Stimulated activated naive CD8-positive, alpha-beta T cell treated with anti-CD3 and anti-CD28 coated beads, Interleukin-15, Interleukin-2, amounts not matched to agents 100 ng/mL and 50 ng/mL, for 24 hours (primary cell): ENCODE measurements around the gene XPO1.
"Not testable (repeated sequence)": the region's sequence is repeated elsewhere in the genome, so short reads cannot be mapped to it uniquely, and the experiment has no call there.

Experiments
- H3K27ac Mint-ChIP-seq: one replicate; pipeline ENCODE4 v1.8.0; 2021; ENCODE audit warnings: mild to moderate bottlenecking, mixed read lengths
- H3K27me3 Mint-ChIP-seq: one replicate; pipeline ENCODE4 v1.8.0; 2021; ENCODE audit warnings: mixed read lengths
- H3K36me3 Mint-ChIP-seq: one replicate; pipeline ENCODE4 v1.8.0; 2021; ENCODE audit warnings: low read depth, mixed read lengths
- H3K4me1 Mint-ChIP-seq: one replicate; pipeline ENCODE4 v1.8.0; 2021; ENCODE audit warnings: low read depth, mixed read lengths
- H3K4me3 Mint-ChIP-seq: one replicate; pipeline ENCODE4 v1.8.0; 2021; ENCODE audit warnings: mild to moderate bottlenecking, mixed read lengths
- H3K9me3 Mint-ChIP-seq: one replicate; pipeline ENCODE4 v1.8.0; 2021; ENCODE audit warnings: mixed read lengths

Gene XPO1

DNA sequence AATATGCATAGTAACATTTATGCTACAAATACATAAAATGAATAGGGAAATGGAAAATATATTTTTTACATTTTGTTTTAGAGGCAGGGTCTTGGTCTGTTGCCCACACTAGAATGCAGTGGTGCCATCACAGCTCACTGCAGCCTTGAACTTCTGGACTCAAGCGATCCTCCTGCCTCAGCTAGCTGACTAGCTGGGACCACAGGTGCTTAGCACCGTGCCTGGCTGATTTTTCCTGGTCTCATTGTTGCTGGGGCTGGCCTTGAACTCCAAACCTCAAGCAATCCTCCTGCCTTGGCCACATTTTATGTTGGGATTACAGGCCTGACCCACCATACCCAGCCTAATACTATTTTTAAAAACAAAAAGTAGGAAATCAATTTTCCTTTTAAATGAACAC lies 33.2 kb downstream of the XPO1 start:
- no peak overlapping the region for H3K4me3 Mint-ChIP-seq
- no peaks in the 10 kb centered on the region for H3K27me3 Mint-ChIP-seq
- H3K4me1 Mint-ChIP-seq = peaks cover 6% of the 10 kb centered on the region
- H3K9me3 Mint-ChIP-seq = no peaks in the 10 kb centered on the region
- H3K27ac Mint-ChIP-seq = no peak overlapping the region
- H3K36me3 Mint-ChIP-seq = peaks cover 37% of the 10 kb centered on the region

DNA sequence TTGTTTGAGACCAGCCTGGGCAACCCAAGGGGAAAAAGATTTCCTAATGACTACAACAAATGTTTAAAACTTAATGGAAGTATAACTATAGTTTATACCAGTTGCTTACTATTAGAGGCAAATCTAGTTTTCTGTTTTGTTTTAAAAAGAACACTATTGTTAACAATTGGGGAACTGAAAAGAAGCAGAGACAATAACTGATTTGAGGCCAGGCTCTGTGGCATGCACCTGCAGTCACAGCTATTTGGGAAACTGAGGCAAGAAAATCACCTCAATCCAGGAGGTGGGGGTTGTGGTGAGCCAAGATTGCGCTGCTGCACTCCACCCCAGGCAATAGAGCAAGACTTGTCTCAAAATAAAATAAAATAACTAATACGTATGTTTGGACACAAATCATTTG lies 39.1 kb downstream of the XPO1 start:
- Mint-ChIP-seq H3K27me3 (no peaks in the 10 kb centered on the region), H3K9me3 (no peaks in the 10 kb centered on the region), H3K4me1 (peaks cover 19% of the 10 kb centered on the region), H3K4me3 (no peak overlapping the region), H3K36me3 (peaks cover 71% of the 10 kb centered on the region), H3K27ac (no peak overlapping the region)

DNA sequence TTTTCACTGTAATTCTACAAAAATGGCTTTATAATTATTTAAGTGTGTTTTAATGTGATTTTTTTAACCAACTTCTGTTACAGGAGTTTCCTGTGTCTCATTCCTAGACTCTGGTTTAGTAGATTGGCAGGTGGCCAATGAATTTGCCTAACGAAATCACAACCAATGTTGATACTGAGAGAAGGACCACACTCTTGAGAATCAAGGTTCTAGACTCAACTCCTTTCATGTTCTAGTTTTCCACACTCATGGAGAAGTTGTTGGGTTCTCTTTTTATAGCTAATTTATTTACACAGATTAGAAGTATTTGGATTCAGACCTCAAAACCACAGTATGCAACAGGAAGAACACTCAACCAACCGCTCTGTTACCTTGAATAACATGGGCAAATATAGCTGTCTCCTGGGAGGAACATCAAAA lies 44.6 kb downstream of the XPO1 start:
- H3K9me3 Mint-ChIP-seq = no peaks in the 10 kb centered on the region
- peaks cover 27% of the 10 kb centered on the region for H3K4me1 Mint-ChIP-seq
- H3K4me3 Mint-ChIP-seq = no peak overlapping the region
- no peaks in the 10 kb centered on the region for H3K27me3 Mint-ChIP-seq
- peaks cover 81% of the 10 kb centered on the region for H3K36me3 Mint-ChIP-seq
- H3K27ac Mint-ChIP-seq = peak overlapping the region; percentile 82

DNA sequence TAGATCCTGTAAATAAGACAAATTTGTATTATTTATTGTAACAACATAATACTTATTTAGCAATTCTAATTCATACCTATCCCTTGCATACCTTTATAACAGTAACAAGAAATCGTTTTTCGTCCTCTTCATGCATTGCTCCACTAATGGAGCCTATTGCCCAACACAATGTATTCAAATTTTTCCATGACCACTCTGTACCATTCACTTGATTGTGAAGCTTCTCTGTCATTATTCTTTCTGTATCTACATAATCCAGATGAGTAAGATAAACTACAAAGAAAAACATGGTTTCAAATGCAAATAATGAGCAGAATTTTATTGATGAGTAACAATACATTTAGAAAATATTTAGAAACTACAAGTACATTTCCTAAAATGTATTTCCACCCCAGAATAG lies 45.7 kb downstream of the XPO1 start:
- H3K4me3 Mint-ChIP-seq = no peak overlapping the region
- H3K27me3 Mint-ChIP-seq = no peaks in the 10 kb centered on the region
- no peaks in the 10 kb centered on the region for H3K9me3 Mint-ChIP-seq
- peaks cover 81% of the 10 kb centered on the region for H3K36me3 Mint-ChIP-seq
- no peak overlapping the region for H3K27ac Mint-ChIP-seq
- peaks cover 27% of the 10 kb centered on the region for H3K4me1 Mint-ChIP-seq

DNA sequence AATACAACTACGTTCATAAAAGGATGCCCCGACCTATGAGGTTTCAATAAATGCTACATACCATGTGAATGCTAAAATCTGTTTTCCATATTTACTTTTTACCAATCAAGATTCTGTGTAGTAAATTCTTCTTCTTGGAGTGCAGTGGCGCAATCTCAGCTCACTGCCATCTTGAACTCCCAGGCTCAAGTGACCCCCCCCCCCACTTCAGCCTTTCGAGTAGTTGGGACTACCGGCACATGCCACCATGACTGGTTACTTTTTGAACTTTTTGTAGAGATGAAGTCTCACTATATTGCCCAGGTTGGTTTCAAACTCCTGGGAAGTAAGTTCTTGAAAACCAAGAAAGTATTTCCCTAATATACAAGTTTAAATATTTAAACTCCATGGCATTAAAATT lies 52.9 kb downstream of the XPO1 start:
- no peaks in the 10 kb centered on the region for H3K9me3 Mint-ChIP-seq
- no peak overlapping the region for H3K27ac Mint-ChIP-seq
- H3K36me3 Mint-ChIP-seq = peaks cover 78% of the 10 kb centered on the region
- no peaks in the 10 kb centered on the region for H3K27me3 Mint-ChIP-seq
- H3K4me3 Mint-ChIP-seq = no peak overlapping the region
- no peaks in the 10 kb centered on the region for H3K4me1 Mint-ChIP-seq

DNA sequence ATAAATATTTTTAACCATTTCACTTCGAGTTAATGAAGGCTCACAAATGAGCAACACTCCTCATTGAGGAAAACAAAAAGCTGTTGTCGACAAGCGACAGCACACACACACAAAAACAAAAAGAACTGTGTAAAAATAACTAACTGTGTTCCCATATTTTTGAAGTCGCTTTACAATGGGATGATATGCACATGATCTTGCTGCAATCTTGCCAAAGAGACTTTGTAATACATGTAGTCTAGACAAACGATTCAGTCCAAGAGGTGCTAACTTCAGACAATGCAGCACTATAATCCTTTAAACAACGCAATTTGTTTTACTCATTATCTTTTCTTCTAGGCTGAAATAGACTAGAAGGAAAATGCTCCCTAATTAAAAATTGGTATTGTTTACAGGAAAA lies 60.1 kb downstream of the XPO1 start:
- Mint-ChIP-seq H3K9me3 (no peaks in the 10 kb centered on the region), H3K36me3 (peaks cover 49% of the 10 kb centered on the region), H3K27me3 (no peaks in the 10 kb centered on the region), H3K4me3 (no peak overlapping the region), H3K4me1 (no peaks in the 10 kb centered on the region), H3K27ac (no peak overlapping the region)

DNA sequence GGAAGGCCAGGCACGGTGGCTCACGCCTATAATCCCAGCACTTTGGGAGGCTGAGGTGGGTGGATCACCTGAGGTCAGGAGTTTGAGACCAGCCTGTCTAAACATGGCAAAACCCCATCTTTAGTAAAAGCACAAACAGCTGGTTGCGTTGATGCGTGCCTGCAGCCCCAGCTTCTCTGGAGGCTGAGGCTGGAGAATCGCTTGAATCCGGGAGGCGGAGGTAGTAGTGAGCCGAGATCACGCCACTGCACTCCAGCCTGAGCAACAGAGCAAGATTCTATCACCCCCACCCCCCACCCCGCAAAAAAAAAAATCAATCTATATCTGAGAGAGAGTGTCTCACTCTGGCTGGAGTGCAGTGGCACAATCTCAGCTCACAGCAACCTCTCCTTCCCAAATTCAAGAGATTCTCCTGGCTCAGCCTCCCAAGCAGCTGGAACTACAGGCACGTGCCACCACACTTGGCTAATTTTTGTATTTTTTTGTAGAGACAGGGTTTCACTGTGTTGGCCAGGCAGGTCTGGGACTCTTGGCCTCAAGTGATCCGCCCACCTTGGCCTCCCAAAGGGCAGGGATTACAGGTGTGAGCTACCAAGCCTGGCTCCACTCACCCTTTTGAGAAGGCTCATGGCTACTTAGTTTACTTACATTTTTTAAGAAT lies 61.1 kb downstream of the XPO1 start:
- not testable (repeated sequence) for H3K9me3 Mint-ChIP-seq, H3K4me3 Mint-ChIP-seq, H3K27me3 Mint-ChIP-seq, H3K27ac Mint-ChIP-seq, H3K4me1 Mint-ChIP-seq
- H3K36me3 Mint-ChIP-seq = peaks cover 46% of the 10 kb centered on the region

DNA sequence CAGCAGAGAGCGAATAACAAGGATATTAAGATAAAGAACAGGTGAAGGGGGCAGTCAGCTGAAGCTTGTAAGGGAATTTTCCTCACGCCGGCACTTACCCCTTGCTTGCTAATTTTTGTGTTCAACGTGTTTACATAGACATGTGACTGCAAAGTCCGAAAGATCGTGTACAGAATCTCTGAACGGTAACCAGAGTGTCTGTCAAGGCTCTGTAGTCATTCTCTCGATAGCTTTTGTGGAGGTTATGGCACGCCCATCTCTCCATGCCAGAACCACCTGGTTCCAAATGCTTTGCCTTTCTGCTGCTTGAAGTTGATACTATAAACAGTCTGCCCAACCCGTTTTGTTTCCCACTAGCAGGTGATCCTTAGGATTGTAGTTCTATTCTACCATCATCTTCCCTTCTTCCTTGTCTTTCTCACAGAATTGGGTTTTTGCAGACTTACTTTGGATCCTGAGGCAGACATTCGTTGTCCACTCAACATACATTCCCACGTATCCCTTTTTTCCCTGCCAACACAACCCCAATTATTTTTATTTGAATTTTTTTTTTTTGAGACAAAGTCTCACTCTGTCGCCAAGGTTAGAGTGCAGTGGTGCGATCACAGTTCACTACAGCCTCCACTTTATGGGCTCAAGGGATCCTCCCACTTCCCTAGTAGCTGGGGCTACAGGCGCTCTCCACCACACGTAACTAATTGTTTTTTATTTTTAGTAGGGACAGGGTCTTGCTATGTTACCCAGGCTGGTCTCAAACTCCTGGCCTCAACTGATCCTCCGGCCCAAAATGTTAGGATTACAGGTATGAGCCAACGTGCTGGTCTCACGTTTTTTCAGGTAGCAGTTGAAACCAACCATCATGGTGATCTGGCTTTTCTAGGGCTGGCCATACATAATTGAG lies 66.0 kb downstream of the XPO1 start:
- Mint-ChIP-seq H3K4me3 (peak overlapping the region; percentile 86), H3K27ac (peak overlapping the region; percentile 79), H3K27me3 (no peaks in the 10 kb centered on the region), H3K4me1 (peaks cover 32% of the 10 kb centered on the region), H3K9me3 (no peaks in the 10 kb centered on the region), H3K36me3 (peaks cover 27% of the 10 kb centered on the region)

DNA sequence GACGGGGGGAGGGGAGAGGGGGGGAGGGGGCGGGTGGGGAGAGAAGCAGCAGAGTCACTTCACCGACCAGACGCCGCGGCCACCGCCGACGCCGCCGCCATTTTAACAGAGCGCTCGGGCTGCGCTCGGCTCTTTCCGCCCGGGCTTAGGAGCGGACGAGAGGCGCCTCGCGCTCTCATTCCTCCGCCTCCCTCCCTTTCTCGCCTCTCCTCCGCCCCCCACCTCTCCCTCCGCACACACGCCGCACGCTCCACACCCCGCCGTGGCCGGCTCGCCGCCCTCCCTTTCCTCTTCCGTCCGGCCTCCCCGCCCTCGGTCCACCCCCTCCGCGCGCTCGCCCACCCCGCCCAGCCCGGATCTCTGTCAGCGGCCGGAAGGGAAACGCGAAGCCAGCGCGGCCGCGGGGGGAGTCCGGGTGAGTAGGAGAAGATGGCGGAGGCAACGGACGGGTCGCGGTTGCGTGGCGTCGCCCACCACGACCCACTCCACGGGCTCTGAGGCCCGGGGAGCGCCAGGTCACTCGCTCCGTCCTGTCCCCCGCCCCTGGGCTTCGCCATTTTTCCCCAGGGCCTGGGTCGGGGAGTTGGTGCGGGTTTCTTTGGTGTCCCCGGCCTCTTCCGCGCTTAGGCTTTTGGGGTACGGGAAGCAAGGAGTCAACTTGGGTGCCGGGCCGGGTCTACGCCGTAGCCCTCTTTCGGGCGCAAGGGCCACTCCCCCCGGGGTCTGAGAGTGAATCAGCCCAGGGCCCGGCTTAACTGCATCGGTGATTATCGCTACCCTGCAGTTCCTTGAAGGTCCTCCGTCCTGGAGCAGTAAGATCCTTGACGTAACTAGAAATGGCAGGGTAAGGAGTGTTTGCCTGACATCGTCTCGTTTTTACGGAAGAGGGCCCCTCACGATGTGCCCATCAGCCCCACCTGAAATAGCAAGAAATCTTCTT lies 66.9 kb downstream of the XPO1 start, which contains the start of gene USP34:
TSS of gene USP34 (minus strand) at position 123 of the 940 bp plus-strand sequence. CDS start 395 bp downstream, outside the sequence.
- H3K4me1 Mint-ChIP-seq = peaks cover 36% of the 10 kb centered on the region
- no peaks in the 10 kb centered on the region for H3K27me3 Mint-ChIP-seq
- H3K9me3 Mint-ChIP-seq = no peaks in the 10 kb centered on the region
- peak within 1 kb of the TSS; percentile 90 for H3K27ac Mint-ChIP-seq
- peaks cover 26% of the 10 kb centered on the region for H3K36me3 Mint-ChIP-seq
- H3K4me3 Mint-ChIP-seq = peak within 1 kb of the TSS; percentile 88

DNA sequence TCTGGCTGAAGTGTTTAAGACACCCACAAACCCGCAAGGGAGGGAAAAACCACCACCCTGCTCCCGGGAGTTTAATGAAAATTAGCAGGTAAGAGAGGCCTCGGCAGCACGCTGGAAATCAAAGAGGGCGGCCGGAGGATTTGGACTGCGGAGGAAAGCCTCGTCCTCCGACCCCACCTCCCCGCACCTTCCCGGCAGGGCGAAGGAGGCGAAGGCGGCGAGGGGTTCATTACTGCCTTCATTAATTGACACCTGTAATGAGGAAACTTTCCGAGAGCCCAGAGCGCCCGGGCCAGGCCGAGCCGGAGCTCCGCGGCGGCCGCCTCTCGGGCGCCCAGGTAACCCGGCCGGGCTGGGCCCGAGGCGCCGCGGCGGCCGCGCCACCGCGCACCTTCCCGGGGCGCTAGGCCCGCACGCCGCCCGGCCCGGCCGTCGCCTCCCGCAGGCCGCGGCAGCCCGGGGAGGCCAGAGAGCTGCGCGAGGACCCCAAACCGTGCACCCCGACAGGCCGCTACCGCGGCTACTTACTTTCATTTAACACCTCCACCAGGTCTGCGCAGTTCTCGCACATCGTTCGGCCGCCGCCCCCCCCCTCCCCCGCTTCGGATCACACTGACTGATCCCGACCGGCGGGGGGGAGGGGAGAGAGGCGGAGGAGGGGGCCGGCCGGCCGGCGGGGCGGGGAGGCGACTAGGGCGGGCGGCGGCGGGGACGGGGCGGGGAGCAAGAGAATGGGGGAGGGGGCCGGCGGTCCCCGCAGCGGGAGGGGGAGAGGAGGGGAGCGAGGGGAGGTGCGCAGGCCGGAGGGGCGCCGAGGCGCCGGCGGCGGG lies 67.8 kb downstream of the XPO1 start:
- H3K4me3 Mint-ChIP-seq = peak overlapping the region; percentile 88
- peaks cover 26% of the 10 kb centered on the region for H3K36me3 Mint-ChIP-seq
- H3K4me1 Mint-ChIP-seq = peaks cover 38% of the 10 kb centered on the region
- H3K9me3 Mint-ChIP-seq = no peaks in the 10 kb centered on the region
- H3K27me3 Mint-ChIP-seq = no peaks in the 10 kb centered on the region
- peak overlapping the region; percentile 90 for H3K27ac Mint-ChIP-seq

DNA sequence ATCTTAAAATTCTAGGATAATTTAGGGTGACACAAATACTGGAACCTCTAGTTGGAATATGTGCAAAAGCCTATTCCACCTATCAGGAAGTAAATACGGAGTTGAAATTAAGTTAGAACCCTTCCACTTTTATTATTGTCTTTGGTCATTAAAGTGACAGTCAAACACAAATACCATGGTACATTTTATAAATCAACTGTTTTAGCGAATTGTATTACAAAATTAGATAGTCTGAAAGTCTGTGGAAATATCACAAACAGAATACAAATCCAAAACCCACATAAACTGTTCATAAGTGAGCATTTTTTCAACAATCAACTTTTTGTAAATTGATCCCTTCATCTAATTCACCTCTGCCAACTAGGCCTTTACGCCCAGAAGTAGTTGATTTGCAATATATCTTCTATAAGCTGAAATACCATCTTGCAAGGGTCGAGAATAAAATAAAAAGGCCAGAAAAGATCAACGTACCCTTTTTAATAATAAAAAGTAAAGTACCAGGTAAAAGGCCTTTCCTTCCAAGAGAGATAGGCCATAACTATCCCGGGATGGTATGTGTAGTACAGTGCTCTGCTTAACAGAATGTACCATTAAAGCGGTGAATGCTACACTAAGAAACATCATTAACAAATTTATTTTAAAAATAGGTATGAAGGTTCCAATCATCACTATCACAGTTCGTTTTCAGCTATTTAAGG lies 68.6 kb downstream of the XPO1 start:
- Mint-ChIP-seq H3K27ac (peak overlapping the region; percentile 90), H3K27me3 (no peaks in the 10 kb centered on the region)

DNA sequence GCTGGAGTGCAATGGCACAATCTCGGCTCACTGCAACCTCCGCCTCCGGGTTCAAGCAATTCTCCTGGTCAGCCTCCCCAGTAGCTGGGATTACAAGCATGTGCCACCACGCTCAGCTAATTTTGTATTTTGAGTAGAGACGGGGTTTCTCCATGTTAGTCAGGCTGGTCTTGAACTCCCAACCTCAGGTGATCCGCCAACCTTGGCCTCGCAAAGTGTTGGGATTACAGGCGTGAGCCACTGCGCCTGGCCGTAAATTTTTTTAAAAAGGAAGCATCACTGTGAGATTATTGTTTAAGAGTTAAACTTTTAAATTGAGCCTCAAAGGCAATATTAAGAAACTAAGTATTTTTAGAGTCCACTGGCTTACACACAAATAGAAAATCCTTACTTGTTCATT lies 69.9 kb downstream of the XPO1 start:
- not testable (repeated sequence) for H3K4me3 Mint-ChIP-seq, H3K9me3 Mint-ChIP-seq, H3K27me3 Mint-ChIP-seq, H3K27ac Mint-ChIP-seq
- peaks cover 26% of the 10 kb centered on the region for H3K36me3 Mint-ChIP-seq
- peaks cover 54% of the 10 kb centered on the region for H3K4me1 Mint-ChIP-seq

More for the DNA sequence above, 68.6 kb downstream of the XPO1 start:
- H3K9me3 Mint-ChIP-seq = no peaks in the 10 kb centered on the region
- peaks cover 44% of the 10 kb centered on the region for H3K4me1 Mint-ChIP-seq
- H3K4me3 Mint-ChIP-seq = peak overlapping the region; percentile 88
- peaks cover 26% of the 10 kb centered on the region for H3K36me3 Mint-ChIP-seq

DNA sequence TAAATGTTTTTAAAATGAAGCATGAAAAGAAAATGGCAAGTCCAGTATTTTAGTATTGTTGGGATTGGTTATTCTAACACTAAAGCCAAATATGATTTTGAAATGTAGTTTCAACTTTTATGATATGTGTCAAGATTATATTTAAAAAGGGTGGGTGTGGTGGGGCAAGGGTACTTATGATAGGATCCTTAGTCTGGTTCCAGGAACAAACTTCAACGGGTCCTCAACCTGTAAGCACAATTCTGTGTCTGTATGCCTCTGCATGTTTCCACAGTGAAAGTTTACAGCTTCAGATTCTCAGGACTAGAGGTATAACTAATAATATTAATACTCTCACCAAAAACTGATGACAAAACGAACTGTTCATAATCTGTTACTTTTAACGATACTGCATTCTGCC lies 73.1 kb downstream of the XPO1 start:
- no peak overlapping the region for H3K27ac Mint-ChIP-seq
- peaks cover 25% of the 10 kb centered on the region for H3K36me3 Mint-ChIP-seq
- H3K4me1 Mint-ChIP-seq = peaks cover 61% of the 10 kb centered on the region
- H3K4me3 Mint-ChIP-seq = no peak overlapping the region
- no peaks in the 10 kb centered on the region for H3K27me3 Mint-ChIP-seq
- no peaks in the 10 kb centered on the region for H3K9me3 Mint-ChIP-seq
